Measurements from ENCODE around the gene ADGRL1.

- TF ChIP-seq CTCF (conservative IDR thresholded peaks at IDR 0.05; ENCODE audit: low read depth, low read length): no peak
- TF ChIP-seq EZH2 (IDR thresholded peaks at IDR 0.05; ENCODE audit: low read length, unreplicated experiment): no peak
- no peak for TF ChIP-seq EZH2phosphoT487 (IDR thresholded peaks at IDR 0.05; ENCODE audit: borderline replicate concordance, low read length)
Measured at GRCh38 chr19:14152713-14153112, 53.3 kb downstream of the ADGRL1 start.
